Measurements from ENCODE around the gene CCDC40.
A peak's percentile ranks its signal among the peaks of the same experiment; 100 is the strongest.

Gene CCDC40

GRCh38 chr17:80146121-80147034 lies 109.9 kb downstream of the CCDC40 start:
- no peak for DNase-seq

GRCh38 chr17:80147035-80147822 lies 110.8 kb downstream of the CCDC40 start, which contains the start of gene EIF4A3:
TSS of gene EIF4A3 (minus strand) at chr17:80147128. CDS start at chr17:80146961, 167 bp downstream.
- peak; percentile 98 for DNase-seq

Data from GDM1 (cell line).